C4-2B (cell line): Measurements from ENCODE around the gene RGS7.

Experiments
- ZFX ChIP-seq: fragments of 450-650 bp; IDR thresholded peaks from 2 replicates; pipeline ENCODE4 v1.6.1; 2017
- TF ChIP-seq, protein P1 (sequence below): fragments of 450-650 bp; conservative IDR thresholded peaks from 2 replicates; pipeline ENCODE4 v1.5.1; 2017; ENCODE audit warnings: mild to moderate bottlenecking

DNA sequence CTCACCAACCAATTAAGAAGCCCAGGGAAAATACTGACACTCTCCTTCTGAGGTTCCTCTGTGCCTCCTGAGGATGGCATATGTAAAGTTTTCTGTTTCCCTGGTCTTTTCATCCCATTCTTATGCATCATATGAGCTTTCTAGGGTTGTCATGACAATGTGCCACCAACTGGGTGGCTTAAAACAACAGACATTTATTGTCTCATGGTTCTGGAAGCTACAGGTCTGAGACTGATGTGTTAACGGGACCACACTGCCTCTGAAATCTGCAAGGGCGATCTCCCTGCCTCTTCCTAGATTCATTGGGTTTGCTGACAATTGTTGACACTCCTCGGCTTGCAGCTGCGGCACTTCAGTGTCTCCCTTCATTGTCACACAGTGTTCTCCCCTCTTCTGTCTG lies 308.4 kb downstream of the RGS7 start:
- TF ChIP-seq, protein P1, sequence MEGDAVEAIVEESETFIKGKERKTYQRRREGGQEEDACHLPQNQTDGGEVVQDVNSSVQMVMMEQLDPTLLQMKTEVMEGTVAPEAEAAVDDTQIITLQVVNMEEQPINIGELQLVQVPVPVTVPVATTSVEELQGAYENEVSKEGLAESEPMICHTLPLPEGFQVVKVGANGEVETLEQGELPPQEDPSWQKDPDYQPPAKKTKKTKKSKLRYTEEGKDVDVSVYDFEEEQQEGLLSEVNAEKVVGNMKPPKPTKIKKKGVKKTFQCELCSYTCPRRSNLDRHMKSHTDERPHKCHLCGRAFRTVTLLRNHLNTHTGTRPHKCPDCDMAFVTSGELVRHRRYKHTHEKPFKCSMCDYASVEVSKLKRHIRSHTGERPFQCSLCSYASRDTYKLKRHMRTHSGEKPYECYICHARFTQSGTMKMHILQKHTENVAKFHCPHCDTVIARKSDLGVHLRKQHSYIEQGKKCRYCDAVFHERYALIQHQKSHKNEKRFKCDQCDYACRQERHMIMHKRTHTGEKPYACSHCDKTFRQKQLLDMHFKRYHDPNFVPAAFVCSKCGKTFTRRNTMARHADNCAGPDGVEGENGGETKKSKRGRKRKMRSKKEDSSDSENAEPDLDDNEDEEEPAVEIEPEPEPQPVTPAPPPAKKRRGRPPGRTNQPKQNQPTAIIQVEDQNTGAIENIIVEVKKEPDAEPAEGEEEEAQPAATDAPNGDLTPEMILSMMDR: no peak
- TF ChIP-seq ZFX: no peak
